HUES64 (cell line): ENCODE measurements around the gene ZBED5.

Experiments
- H3K27ac ChIP-seq: 2 replicates; pipeline ENCODE4 v1.7.0; 2013; ENCODE audit warnings: low read depth, low read length, inconsistent platforms
- H3K27me3 ChIP-seq: 2 replicates; pipeline ENCODE4 v1.6.1; 2013; ENCODE audit warnings: mild to moderate bottlenecking, low read length; ENCODE audit not compliant: insufficient read depth
- H3K36me3 ChIP-seq: 2 replicates; pipeline ENCODE4 v1.6.1; 2013; ENCODE audit warnings: mild to moderate bottlenecking, low read length; ENCODE audit not compliant: insufficient read depth
- H3K4me1 ChIP-seq: 2 replicates; pipeline ENCODE4 v1.6.1; 2013; ENCODE audit warnings: mild to moderate bottlenecking, low read length, moderate library complexity; ENCODE audit not compliant: insufficient read depth
- H3K4me3 ChIP-seq: 2 replicates; pipeline ENCODE4 v1.5.1; 2013; ENCODE audit warnings: mild to moderate bottlenecking, low read length, moderate library complexity
- H3K9ac ChIP-seq: 2 replicates; pipeline ENCODE4 v1.6.1; 2013; ENCODE audit warnings: mild to moderate bottlenecking, low read depth, low read length
- H3K9me3 ChIP-seq: 2 replicates; pipeline ENCODE4 v1.6.1; 2013; ENCODE audit warnings: low read depth, low read length; ENCODE audit not compliant: insufficient read depth
- WGBS: fragments of 150-250, 120-280 bp; methylation state at CpG from one replicate; pipeline ENCODE4 v1.1.7; 2013; ENCODE audit warnings: missing lambda C conversion rate; 5-methylcytosine and 5-hydroxymethylcytosine counted together

The ZBED5 gene

DNA sequence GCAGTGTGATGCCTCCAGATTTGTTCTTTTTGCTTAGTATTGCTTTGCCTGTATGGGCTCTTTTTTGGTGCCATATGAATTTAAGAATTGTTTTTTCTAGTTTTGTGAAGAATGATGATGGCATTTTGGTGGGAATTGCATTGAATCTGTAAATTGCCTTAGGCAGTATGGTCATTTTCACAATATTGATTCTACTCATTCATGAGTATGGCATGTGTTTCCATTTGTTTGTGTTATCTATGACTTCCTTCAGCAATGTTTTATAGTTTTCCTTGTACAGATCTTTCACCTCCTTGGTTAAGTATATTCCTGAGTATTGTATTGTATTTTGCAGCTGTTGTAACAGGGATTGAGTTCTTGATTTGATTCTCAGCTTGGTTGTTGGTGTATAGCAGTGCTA is 18.3 kb upstream of the ZBED5 start:
- no peaks in the 10 kb centered on the region for H3K27me3 ChIP-seq
- H3K36me3 ChIP-seq, result no peaks in the 10 kb centered on the region
- no peaks in the 10 kb centered on the region for H3K4me1 ChIP-seq
- no peak overlapping the region for H3K9ac ChIP-seq
- H3K4me3 ChIP-seq, result no peak overlapping the region
- no peak overlapping the region for H3K27ac ChIP-seq
- H3K9me3 ChIP-seq, result peaks cover 10% of the 10 kb centered on the region; the same call in 1 of the 2 replicates

DNA sequence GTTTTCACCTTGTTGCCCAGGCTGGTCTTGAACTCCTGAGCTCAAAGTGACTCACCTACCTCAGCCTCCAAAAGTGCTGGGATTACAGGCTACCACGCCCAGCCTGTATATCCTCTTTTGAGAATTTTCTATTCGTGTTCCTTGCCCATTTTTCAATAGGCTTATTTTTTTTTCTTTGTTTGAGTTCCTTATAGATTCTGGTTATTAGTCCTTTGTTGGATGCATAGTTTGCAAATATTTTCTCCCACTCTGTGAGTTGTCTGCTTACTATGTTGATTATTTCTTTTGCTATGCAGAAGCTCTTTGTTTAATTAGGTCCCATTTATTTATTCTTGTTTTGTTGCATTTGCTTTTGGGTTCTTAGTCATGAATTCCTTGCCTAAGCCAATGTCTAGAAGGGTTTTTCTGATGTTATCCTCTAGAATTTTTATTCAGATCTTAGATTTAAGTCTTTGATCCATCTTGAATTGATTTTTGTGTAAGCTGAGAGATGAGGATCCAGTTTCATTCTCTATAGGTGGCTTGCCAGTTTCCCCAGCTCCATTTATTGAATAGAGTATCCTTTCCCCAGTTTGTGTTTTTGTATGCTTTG is 17.7 kb upstream of the ZBED5 start:
- H3K4me3 ChIP-seq, result no peak overlapping the region
- H3K9me3 ChIP-seq, result peaks cover 10% of the 10 kb centered on the region; the same call in 1 of the 2 replicates
- no peaks in the 10 kb centered on the region for H3K4me1 ChIP-seq
- no peaks in the 10 kb centered on the region for H3K27me3 ChIP-seq
- H3K9ac ChIP-seq, result no peak overlapping the region
- no peak overlapping the region for H3K27ac ChIP-seq
- H3K36me3 ChIP-seq, result no peaks in the 10 kb centered on the region
- 95% methylated on average over 2 of the region's 2 CpGs for WGBS

DNA sequence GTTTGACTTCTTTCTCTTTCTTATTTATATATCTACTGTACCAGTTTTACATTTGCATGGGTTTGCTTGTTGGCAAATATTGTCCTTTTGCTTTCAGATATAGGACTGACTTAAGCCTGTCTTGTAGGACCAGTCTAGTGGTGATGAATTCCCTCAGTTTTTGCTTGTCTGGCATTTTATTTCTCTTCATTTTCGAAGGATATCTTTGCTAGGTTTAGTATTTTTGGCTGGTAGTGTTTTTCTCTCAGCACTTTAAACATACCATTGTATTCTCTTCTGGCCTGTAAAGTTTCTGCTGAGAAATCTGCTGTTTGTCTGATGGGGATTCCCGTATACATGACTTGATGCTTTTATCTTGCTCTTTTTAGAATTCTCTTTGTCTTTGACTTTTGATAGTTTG is 14.2 kb upstream of the ZBED5 start:
- 100% methylated on average over 2 of the region's 2 CpGs for WGBS
- no peaks in the 10 kb centered on the region for H3K27me3 ChIP-seq
- H3K4me3 ChIP-seq, result no peak overlapping the region
- no peak overlapping the region for H3K9ac ChIP-seq
- H3K4me1 ChIP-seq, result no peaks in the 10 kb centered on the region
- H3K36me3 ChIP-seq, result no peaks in the 10 kb centered on the region
- no peak overlapping the region for H3K27ac ChIP-seq
- H3K9me3 ChIP-seq, result peaks cover 10% of the 10 kb centered on the region; the same call in 1 of the 2 replicates

DNA sequence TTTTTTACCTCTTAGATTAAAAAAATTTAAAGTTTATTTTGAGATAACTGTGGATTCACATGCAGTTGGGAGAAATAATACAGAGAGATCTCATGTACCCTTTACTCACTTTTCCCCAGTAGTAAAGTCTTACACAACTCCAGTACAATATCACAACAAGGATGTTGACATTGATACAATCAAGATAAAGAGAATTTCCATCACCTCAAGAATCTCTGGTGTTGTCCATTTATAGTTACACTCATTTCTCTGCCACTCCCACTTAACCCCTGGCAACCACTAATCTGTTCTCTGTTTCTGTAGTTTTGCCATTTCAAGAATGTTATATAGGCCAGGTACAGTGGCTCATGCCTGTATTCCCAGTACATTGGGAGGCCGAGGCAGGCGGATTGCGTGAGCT is 10.5 kb upstream of the ZBED5 start:
- Histone ChIP-seq H3K4me3 (no peak overlapping the region), H3K27me3 (no peaks in the 10 kb centered on the region), H3K9ac (no peak overlapping the region), H3K36me3 (no peaks in the 10 kb centered on the region), H3K4me1 (no peaks in the 10 kb centered on the region), H3K9me3 (peaks cover 10% of the 10 kb centered on the region; the same call in 1 of the 2 replicates), H3K27ac (no peak overlapping the region)
- WGBS, result 98% methylated on average over 3 of the region's 3 CpGs

DNA sequence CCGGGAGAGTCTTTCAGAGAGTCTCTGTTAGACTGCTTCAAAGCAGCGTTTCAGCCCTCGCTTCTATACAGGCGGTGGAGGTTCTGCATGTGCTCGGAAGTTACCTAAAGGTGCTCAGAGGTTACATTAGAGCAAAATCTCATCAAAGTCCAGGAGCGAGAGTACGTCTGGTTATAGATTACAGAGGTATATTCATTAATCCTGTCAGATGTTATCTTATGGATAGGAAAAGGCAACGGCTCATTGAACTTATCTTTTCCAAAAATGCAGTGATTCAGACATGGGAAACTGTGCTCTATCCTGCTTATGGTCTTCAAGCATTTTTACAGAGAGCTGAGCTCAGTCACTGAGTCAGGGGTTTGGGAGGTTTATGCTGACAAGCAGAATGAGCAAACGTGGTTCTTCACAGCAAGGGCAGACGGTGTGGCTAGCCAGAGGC is 9.1 kb upstream of the ZBED5 start:
- WGBS, result 89% methylated on average over 10 of the region's 10 CpGs
- Histone ChIP-seq H3K4me1 (no peaks in the 10 kb centered on the region), H3K4me3 (no peak overlapping the region), H3K27me3 (no peaks in the 10 kb centered on the region), H3K9ac (no peak overlapping the region), H3K27ac (no peak overlapping the region), H3K9me3 (0 out of 2 replicates have a peak, but pooled peaks cover 4% of the 10 kb centered on the region), H3K36me3 (no peaks in the 10 kb centered on the region)

DNA sequence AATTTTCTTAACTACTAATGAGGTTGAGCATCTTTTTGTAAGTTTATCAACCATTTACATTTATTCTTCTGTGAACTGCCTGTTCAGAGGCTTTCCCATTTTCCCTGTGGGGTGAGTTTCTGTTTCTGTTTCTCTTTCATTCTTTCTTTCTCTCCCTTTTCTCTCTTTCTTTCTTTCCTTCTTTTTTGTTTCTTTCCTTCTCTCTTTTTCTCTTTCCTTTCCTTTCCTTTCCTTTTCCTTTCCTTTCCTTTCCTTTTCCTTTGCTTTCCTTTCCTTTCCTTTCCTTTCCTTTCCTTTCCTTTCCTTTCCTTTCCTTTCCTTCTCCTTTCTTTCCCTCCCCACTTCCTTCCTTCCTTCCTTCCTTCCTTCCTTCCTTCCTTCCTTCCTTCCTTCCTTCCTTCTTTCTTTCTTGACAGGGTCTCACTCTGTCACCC is 8.0 kb upstream of the ZBED5 start:
- Histone ChIP-seq H3K36me3 (no peaks in the 10 kb centered on the region), H3K27ac (no peak overlapping the region), H3K9ac (no peak overlapping the region), H3K9me3 (no peaks in the 10 kb centered on the region), H3K27me3 (no peaks in the 10 kb centered on the region), H3K4me3 (no peak overlapping the region), H3K4me1 (no peaks in the 10 kb centered on the region)

DNA sequence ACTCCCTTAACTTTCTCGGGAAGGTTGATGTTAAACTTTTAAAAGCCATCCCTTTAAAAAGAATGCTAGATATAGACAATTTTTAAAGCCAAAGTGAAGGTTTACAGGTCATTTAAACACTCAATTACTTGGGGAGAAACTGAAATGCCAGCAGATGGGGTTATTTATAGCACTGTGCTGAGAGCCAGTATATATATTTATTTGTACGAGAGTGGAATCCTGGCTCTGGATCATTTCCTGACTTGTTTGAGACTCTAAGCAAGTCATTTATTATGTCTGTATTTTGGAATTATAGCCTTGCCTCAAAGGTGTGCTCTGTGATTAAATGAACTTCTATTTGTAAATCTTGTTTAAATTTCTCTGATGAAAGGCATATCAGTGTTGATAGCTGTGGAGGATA is 6.8 kb upstream of the ZBED5 start:
- H3K4me1 ChIP-seq, result no peaks in the 10 kb centered on the region
- 90% methylated on average over 1 of the region's 2 CpGs for WGBS
- H3K4me3 ChIP-seq, result no peak overlapping the region
- H3K9me3 ChIP-seq, result no peaks in the 10 kb centered on the region
- H3K27me3 ChIP-seq, result no peaks in the 10 kb centered on the region
- no peak overlapping the region for H3K27ac ChIP-seq
- no peaks in the 10 kb centered on the region for H3K36me3 ChIP-seq
- no peak overlapping the region for H3K9ac ChIP-seq

DNA sequence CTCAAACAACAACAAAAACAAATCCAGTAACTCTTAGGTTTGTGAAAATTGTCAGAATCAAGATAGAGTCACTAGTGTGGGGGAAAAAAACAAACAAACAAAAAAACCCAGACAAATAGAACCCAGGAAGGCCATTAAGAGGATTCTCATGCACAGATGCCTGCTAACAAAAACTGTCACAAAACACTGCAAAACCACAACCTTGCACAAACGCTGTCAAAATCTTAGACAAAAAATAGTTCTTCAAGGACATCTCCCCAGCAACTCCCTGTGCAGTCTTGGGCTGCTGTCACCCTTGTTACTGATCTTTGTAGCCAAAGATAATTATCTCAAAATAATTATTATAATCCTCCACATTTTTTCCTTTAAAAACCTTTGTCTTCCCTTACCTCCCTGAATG is 4.6 kb upstream of the ZBED5 start:
- Histone ChIP-seq H3K9me3 (no peaks in the 10 kb centered on the region), H3K9ac (no peak overlapping the region)
- 85% methylated on average over 1 of the region's 1 CpG for WGBS

DNA sequence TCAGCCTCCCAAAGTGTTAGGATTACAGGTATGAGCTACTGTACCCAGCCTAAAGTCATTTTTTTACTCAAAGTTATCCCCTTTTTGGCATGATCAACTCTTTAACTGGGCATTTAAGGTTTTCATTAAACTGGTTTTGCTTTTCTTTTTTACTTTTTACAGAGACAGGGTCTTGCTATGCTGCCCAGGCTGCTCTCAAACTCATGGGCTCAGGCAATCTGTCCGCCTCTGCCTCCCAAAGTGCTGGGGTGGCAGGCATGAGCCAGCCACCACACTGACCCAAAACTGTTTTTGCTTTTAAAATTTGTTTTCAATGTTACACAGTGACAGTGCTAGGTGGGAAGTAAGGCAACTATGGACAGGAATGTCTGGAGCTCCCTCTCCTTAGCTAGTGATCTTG is 3.9 kb upstream of the ZBED5 start:
- WGBS, result 91% methylated on average over 1 of the region's 1 CpG
- Histone ChIP-seq H3K36me3 (no peaks in the 10 kb centered on the region), H3K27me3 (no peaks in the 10 kb centered on the region), H3K4me1 (peaks cover 5% of the 10 kb centered on the region; the same call in 1 of the 2 replicates), H3K4me3 (no peak overlapping the region), H3K27ac (no peak overlapping the region), H3K9me3 (no peaks in the 10 kb centered on the region), H3K9ac (no peak overlapping the region)

More for the DNA sequence above, 4.6 kb upstream of the ZBED5 start:
- peaks cover 5% of the 10 kb centered on the region; the same call in 1 of the 2 replicates for H3K4me1 ChIP-seq
- no peaks in the 10 kb centered on the region for H3K27me3 ChIP-seq
- no peak overlapping the region for H3K27ac ChIP-seq
- H3K4me3 ChIP-seq, result no peak overlapping the region
- H3K36me3 ChIP-seq, result no peaks in the 10 kb centered on the region

DNA sequence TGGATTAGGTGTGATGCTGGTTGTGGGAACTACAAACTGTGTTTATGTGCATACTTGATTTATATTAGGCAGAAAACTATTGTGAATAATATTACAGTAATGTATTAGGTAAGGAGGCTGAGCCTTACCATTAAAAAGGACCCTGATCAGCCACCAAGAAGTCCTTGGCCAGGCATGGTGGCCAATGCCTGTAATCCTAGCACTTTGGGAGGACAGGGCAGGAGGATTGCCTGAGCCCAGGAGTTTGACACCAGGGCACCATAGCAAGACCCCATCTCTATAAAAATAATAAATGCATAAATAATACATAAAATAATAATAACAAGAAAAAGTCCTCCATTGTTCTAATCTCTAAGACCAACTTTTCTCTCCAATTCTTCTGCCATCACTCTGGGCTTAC is 3.2 kb upstream of the ZBED5 start:
- no peak overlapping the region for H3K27ac ChIP-seq
- H3K36me3 ChIP-seq, result peaks cover 5% of the 10 kb centered on the region
- no peak overlapping the region for H3K9ac ChIP-seq
- H3K9me3 ChIP-seq, result no peaks in the 10 kb centered on the region
- H3K4me3 ChIP-seq, result no peak overlapping the region
- H3K27me3 ChIP-seq, result no peaks in the 10 kb centered on the region
- H3K4me1 ChIP-seq, result peaks cover 11% of the 10 kb centered on the region

DNA sequence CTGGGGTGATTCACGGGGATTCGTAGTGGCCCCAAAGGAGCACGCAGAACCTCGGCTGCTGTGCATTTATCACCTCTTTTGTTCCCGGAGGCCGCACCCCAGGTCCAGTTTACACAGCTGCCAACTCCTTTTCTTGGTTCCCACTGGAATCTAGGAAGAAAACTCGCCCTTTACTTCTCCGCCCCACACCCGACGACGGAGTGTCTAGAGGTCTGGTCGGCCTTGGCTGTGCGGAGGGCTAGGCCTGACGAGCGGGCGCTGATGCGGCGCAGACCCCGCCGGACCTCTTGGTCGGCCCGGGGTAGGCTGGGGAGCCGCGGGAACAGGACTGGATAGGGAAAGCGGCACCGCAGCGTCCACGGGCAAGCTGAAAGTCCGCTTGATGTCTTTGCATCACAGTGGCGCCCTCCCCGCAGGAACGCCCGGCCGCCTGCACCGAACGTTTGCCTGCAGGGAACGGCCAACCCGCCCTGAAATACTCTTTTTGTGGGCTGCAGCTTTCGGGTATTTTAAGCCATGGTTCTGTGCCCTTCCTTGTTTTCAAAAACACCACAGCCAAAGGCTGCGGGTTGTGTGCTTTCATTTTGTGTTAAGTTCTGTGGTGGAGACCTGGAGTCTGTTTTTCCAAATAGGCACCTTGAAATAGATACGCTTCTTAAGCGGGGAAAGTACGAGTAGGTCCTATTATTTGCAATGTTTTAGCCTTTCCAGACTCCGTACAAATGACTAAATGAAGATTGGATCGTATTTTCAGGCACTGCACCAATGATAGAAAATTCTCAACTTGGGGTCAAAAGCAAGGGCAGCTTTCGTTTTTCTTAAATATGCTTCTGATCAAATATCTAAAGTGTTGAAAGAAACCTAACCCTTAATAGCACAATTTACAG is 829 bp upstream of the ZBED5 start:
- H3K9me3 ChIP-seq, result no peaks in the 10 kb centered on the region
- peaks cover 29% of the 10 kb centered on the region for H3K36me3 ChIP-seq
- under 1% methylated on average over 45 of the region's 46 CpGs for WGBS
- peaks cover 14% of the 10 kb centered on the region for H3K4me1 ChIP-seq
- H3K4me3 ChIP-seq, result peak overlapping the region; percentile 88
- peak overlapping the region; percentile 91 for H3K27ac ChIP-seq
- H3K27me3 ChIP-seq, result no peaks in the 10 kb centered on the region
- H3K9ac ChIP-seq, result peak overlapping the region; percentile 81
